Peyer's patch (tissue), 4 donors: ENCODE results near the gene LRRN4CL. TPM values are rescaled to one million over a fixed set of nuclear protein-coding genes. Genes with fewer than 3 reads are reported as not detected.
"Not testable (repeated sequence)": the region's sequence is repeated elsewhere in the genome, so short reads cannot be mapped to it uniquely, and the experiment has no call there.

Experiments used
- DNase-seq, 3 donors: peaks; one replicate each; pipeline ENCODE4 v3.0.0-alpha.2; 2017 to 2019
- H3K27ac ChIP-seq, 4 donors: fragments of 200-600 bp; sonication (generic); one replicate each; pipeline ENCODE4 v1.5.1; 2016 to 2019
- H3K27me3 ChIP-seq, 2 donors: fragments of 200-600 bp; sonication (generic); one replicate each; pipeline ENCODE4 v1.5.1; 2019
- H3K36me3 ChIP-seq, 3 donors: fragments of 200-600 bp; sonication (generic); one replicate each; pipeline ENCODE4 v1.5.1; 2016 to 2019
- H3K4me1 ChIP-seq, 4 donors: fragments of 200-600 bp; sonication (generic); one replicate each; pipeline ENCODE4 v1.5.1; 2016 to 2019
- H3K4me3 ChIP-seq, 4 donors: fragments of 200-600 bp; sonication (generic); 1 replicate in 3 of 4; 2 replicates in 1 of 4; pipeline ENCODE4 v1.5.1; 2016 to 2019; ENCODE audit warnings: mild to moderate bottlenecking in 1 of 4
- H3K9me3 ChIP-seq, 4 donors: fragments of 200-600 bp; sonication (generic); one replicate each; pipeline ENCODE4 v1.5.1; 2016 to 2019; ENCODE audit warnings: mild to moderate bottlenecking in 1 of 4
- CTCF ChIP-seq, 6 experiments: fragments of 450-650 bp in 4 of 6; fragments of 200-600 bp in 2 of 6; sonication (generic) in 1 of 6; IDR thresholded peaks; one replicate each; pipeline ENCODE4 v1.5.1; 2017 to 2019; ENCODE audit warnings: antibody characterized with exemption in 6 of 6, mild to moderate bottlenecking in 3 of 6, moderate library complexity in 1 of 6
- POLR2A ChIP-seq, 2 donors: fragments of 450-650 bp; IDR thresholded peaks; one replicate each; pipeline ENCODE4 v1.5.1; 2017; ENCODE audit warnings: antibody characterized with exemption in 2 of 2, mild to moderate bottlenecking in 2 of 2, moderate library complexity in 2 of 2
- total RNA-seq, 4 donors: library from RNA; depleted of rRNA; stranded (reverse); fragments of >200 nt; gene quantifications; one replicate each; pipeline ENCODE4 v1.1.0, GENCODE V29; 2016

LRRN4CL gene
- total RNA-seq, 4 donors from 2014 or later = 5.4 to 11.6 (median 8.8) TPM

GRCh38 chr11:62652161-62653006 lies 36.9 kb downstream of the LRRN4CL start:
- no peak for DNase-seq
- Histone ChIP-seq H3K27me3 (no peaks in the 10 kb centered on the region), H3K27ac (peak overlapping the region; percentile 88 to 95 (median 92))

GRCh38 chr11:62650283-62650682 lies 39.0 kb downstream of the LRRN4CL start:
- peaks cover 0 to 25% (median 12%) of the 10 kb centered on the region in 4 donors for H3K4me1 ChIP-seq
- H3K27ac ChIP-seq, H3K4me3 ChIP-seq, H3K9me3 ChIP-seq, DNase-seq, H3K27me3 ChIP-seq: not testable (repeated sequence)
- peaks cover 0 to 22% (median 0%) of the 10 kb centered on the region in 3 donors for H3K36me3 ChIP-seq

More at GRCh38 chr11:62652161-62653006, 36.9 kb downstream of the LRRN4CL start:
- TF ChIP-seq CTCF (IDR thresholded peaks at IDR 0.05) = no peak
- TF ChIP-seq POLR2A (IDR thresholded peaks at IDR 0.05) = no peak
- Histone ChIP-seq H3K9me3 (no peaks in the 10 kb centered on the region), H3K4me1 (peaks cover 0 to 14% (median 7%) of the 10 kb centered on the region in 4 donors), H3K4me3 (peak overlapping the region; percentile 76 to 95 (median 84)), H3K36me3 (peaks cover 0 to 22% (median 0%) of the 10 kb centered on the region in 3 donors)

GRCh38 chr11:62649486-62649885 lies 39.8 kb downstream of the LRRN4CL start:
- peaks cover 0 to 33% (median 13%) of the 10 kb centered on the region in 4 donors for H3K4me1 ChIP-seq
- TF ChIP-seq CTCF (IDR thresholded peaks at IDR 0.05) (no peak), POLR2A (IDR thresholded peaks at IDR 0.05) (no peak)
- H3K4me3 ChIP-seq = no peak overlapping the region
- peaks cover 0 to 23% (median 0%) of the 10 kb centered on the region in 3 donors for H3K36me3 ChIP-seq
- no peaks in the 10 kb centered on the region for H3K27me3 ChIP-seq
- H3K27ac ChIP-seq = no peak overlapping the region
- H3K9me3 ChIP-seq = no peaks in the 10 kb centered on the region
- DNase-seq = no peak

- H3K36me3 ChIP-seq = peaks cover 0 to 28% (median 0%) of the 10 kb centered on the region in 3 donors
- H3K9me3 ChIP-seq = no peaks in the 10 kb centered on the region
- TF ChIP-seq POLR2A (IDR thresholded peaks at IDR 0.05) (no peak), CTCF (IDR thresholded peaks at IDR 0.05) (no peak)
- no peaks in the 10 kb centered on the region for H3K27me3 ChIP-seq
- H3K27ac ChIP-seq = no peak overlapping the region
- H3K4me1 ChIP-seq = peaks cover 0 to 35% (median 13%) of the 10 kb centered on the region in 4 donors
- no peak for DNase-seq
- no peak overlapping the region for H3K4me3 ChIP-seq
These were observed 40.4 kb downstream of the LRRN4CL start for GRCh38 chr11:62648967-62649364.

- TF ChIP-seq POLR2A (IDR thresholded peaks at IDR 0.05) (no peak), CTCF (IDR thresholded peaks at IDR 0.05) (no peak)
- H3K9me3 ChIP-seq = no peaks in the 10 kb centered on the region
- peaks cover 0 to 34% (median 0%) of the 10 kb centered on the region in 3 donors for H3K36me3 ChIP-seq
- peaks cover 0 to 35% (median 13%) of the 10 kb centered on the region in 4 donors for H3K4me1 ChIP-seq
- no peak overlapping the region for H3K4me3 ChIP-seq
- no peak for DNase-seq
- H3K27me3 ChIP-seq = no peaks in the 10 kb centered on the region
- no peak overlapping the region for H3K27ac ChIP-seq
These were observed 41.0 kb downstream of the LRRN4CL start for GRCh38 chr11:62648185-62648966.
